Measurements from ENCODE around the gene ETNK2. TPM values are rescaled to one million over a fixed set of nuclear protein-coding genes. Genes with fewer than 3 reads are reported as not detected.
A peak's percentile ranks its signal among the peaks of the same experiment; 100 is the strongest.

Gene ETNK2, protein sequence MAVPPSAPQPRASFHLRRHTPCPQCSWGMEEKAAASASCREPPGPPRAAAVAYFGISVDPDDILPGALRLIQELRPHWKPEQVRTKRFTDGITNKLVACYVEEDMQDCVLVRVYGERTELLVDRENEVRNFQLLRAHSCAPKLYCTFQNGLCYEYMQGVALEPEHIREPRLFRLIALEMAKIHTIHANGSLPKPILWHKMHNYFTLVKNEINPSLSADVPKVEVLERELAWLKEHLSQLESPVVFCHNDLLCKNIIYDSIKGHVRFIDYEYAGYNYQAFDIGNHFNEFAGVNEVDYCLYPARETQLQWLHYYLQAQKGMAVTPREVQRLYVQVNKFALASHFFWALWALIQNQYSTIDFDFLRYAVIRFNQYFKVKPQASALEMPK
- total RNA-seq: 100 to 1,000 TPM in 3 of 6 experiments, 10 to 100 TPM in 3; 30.9 to 231 (median 98.9) TPM
- long read RNA-seq, transcript ETNK2-203 (8 exons, 2,434 nt): major isoform, 18 of 46 reads
- long read RNA-seq, partial matches to known transcripts: 7 of 46 reads
- long read RNA-seq, other reads (novel, unspliced or antisense): 18 of 46 reads

DNA sequence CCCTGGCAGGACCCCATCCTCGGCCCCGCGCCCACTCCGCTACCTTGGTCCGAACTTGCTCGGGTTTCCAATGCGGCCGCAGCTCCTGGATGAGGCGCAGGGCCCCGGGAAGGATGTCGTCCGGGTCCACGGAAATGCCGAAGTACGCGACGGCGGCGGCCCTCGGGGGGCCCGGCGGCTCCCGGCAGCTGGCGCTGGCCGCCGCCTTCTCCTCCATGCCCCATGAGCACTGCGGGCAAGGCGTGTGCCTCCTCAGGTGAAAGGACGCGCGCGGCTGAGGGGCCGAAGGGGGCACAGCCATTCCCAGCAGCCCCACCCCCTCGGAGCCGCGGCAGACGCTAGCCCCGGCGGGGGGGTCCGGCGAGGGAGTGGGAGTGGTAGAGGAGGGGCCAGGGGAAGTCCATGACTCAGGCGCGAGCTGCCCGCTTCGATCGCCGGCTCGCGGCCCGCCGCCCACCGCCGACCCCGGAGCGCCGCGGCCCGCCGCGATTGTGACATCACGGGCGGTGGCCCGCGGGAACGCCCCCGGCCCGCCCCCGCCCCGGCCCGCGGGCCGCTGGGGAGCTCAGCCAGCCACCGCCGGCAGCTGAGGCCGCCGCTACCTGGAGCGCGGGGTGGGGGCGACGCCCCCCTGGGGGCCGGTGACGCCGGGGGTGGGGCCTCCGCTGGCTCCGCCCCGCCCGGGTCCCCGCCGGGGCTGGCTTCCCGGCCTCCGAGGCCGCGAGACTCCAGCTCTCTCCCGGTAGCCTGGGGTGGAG, at the start of gene ETNK2:
Gene ETNK2 (minus strand): TSS at position 493 of the 758 bp plus-strand sequence. CDS start 192 bp downstream, at position 301.
- intact Hi-C loops (cut with DNase I): loop anchor here in 1 of 2 donors (10.0 kb wide), 1 partner anchor 287 kb away; the partner anchor contains the start of gene SNRPE
- 0% methylated on average over 12 of the region's 94 CpGs for WGBS (ENCODE audit: insufficient coverage, low coverage, low lambda C conversion rate, missing lambda C conversion rate)

GRCh38 chr1:204201348-204202040, 49.6 kb upstream of the ETNK2 start:
- Histone ChIP-seq H3K9me3 (no peaks in the 10 kb centered on the region), H3K27me3 (no peaks in the 10 kb centered on the region), H3K27ac (no peak overlapping the region), H3K4me3 (no peak overlapping the region), H3K4me1 (peaks cover 0 to 18% (median 5%) of the 10 kb centered on the region in 4 donors), H3K36me3 (no peaks in the 10 kb centered on the region)
- DNase-seq (no peak), ATAC-seq (no peak)
- intact Hi-C loops (cut with DNase I): no loop called here
- TF ChIP-seq CTCF (IDR thresholded peaks at IDR 0.05) (no peak), POLR2A (IDR thresholded peaks at IDR 0.05) (no peak)
- 84% methylated on average over 6 of the region's 12 CpGs for WGBS (ENCODE audit: insufficient coverage, low coverage, low lambda C conversion rate, missing lambda C conversion rate)

More for the DNA sequence above, at the start of gene ETNK2:
- DNase-seq: peak; percentile 58 to 90 (median 87)
- Histone ChIP-seq H3K4me3 (peak within 1 kb of the TSS; percentile 70 to 98 (median 87)), H3K4me1 (peaks cover 0 to 18% (median 3%) of the 10 kb centered on the region in 4 donors), H3K27me3 (no peaks in the 10 kb centered on the region), H3K9me3 (no peaks in the 10 kb centered on the region), H3K36me3 (no peaks in the 10 kb centered on the region), H3K27ac (peak within 1 kb of the TSS in 2 of 3 donors; percentile 86 to 89)
- TF ChIP-seq POLR2A (IDR thresholded peaks at IDR 0.05): peak; percentile 34
- TF ChIP-seq CTCF (IDR thresholded peaks at IDR 0.05): no peak
- peak; percentile 54 to 72 (median 61) for ATAC-seq

DNA sequence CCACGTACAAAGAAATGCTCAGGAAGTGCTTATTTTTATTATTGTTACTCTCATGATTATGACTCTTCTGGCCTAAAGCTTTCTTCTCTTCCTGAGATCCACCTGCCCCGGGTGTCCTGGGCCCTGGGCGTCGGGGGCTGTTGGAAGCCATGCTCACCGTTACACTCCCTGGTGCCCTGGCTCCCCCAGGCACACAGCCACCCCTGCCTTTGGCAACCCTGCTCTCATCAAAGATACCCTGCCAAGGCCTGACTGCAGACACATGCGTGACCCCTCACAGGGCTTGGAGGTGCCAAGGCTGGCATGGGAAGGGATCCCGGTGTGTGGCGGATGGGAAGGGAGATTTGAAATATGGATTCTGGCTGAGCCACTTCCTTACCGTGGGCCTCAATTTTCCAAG, 47.7 kb upstream of the ETNK2 start:
- no peak for ATAC-seq
- Histone ChIP-seq H3K4me1 (peaks cover 0 to 7% (median 0%) of the 10 kb centered on the region in 4 donors), H3K4me3 (no peak overlapping the region), H3K9me3 (no peaks in the 10 kb centered on the region), H3K27me3 (no peaks in the 10 kb centered on the region), H3K36me3 (no peaks in the 10 kb centered on the region), H3K27ac (no peak overlapping the region)
- TF ChIP-seq POLR2A (IDR thresholded peaks at IDR 0.05) (no peak), CTCF (IDR thresholded peaks at IDR 0.05) (no peak)
- DNase-seq: no peak
- WGBS (ENCODE audit: insufficient coverage, low coverage, low lambda C conversion rate, missing lambda C conversion rate): 65% methylated on average over 7 of the region's 9 CpGs
- intact Hi-C loops (cut with DNase I): no loop called here

All from right lobe of liver (tissue), 6 donors.